ENCODE measurements around the gene KCNJ14. TPM values are rescaled to one million over a fixed set of nuclear protein-coding genes. Genes with fewer than 3 reads are reported as not detected.

Gene KCNJ14
- under 1 TPM; 0.22 to 0.80 (median 0.35) TPM for polyA plus RNA-seq
- long read RNA-seq, donor 1, result 0 reads
- long read RNA-seq, donor 2, result 0 reads
- long read RNA-seq, donor 3, partial matches to known transcripts, result 0 of 1 reads
- long read RNA-seq, donor 3, other reads (novel, unspliced or antisense), result 0 of 1 reads
- long read RNA-seq, donor 4, result 0 reads
- long read RNA-seq, donor 5, result 0 reads
- long read RNA-seq, donor 6, result 0 reads
- long read RNA-seq, donor 7, result 0 reads
- long read RNA-seq, donor 8, result 0 reads
- long read RNA-seq, donor 9, result 0 reads
- long read RNA-seq, donor 10, result 0 reads

GRCh38 chr19:48455171-48455907 is at the start of gene KCNJ14:
KCNJ14 (plus strand) TSS chr19:48455574; CDS start chr19:48461725, 6,151 bp downstream.
- DNase-seq (no peak), FAIRE-seq (no peak)
- WGBS, 3 donors, result 86 to 91% (median 86%) methylated on average over 16 of the region's 16 CpGs
- no peaks in the 10 kb centered on the region for H3K9me3 ChIP-seq (ENCODE audit: control insufficient read depth in 2 of 2, insufficient read depth in 1 of 2, low read depth in 1 of 2, low read length in 1 of 2)
- no peaks in the 10 kb centered on the region for H3K4me1 ChIP-seq (ENCODE audit: control insufficient read depth in 3 of 3, insufficient read depth in 2 of 3, low read depth in 1 of 3, low read length in 2 of 3)
- H3K27me3 ChIP-seq (ENCODE audit: control insufficient read depth in 3 of 3, insufficient read depth in 3 of 3, low read length in 3 of 3), result no peaks in the 10 kb centered on the region
- peaks cover 18 to 74% (median 20%) of the 10 kb centered on the region in 3 donors for H3K36me3 ChIP-seq (ENCODE audit: control insufficient read depth in 3 of 3, insufficient read depth in 2 of 3, low read depth in 1 of 3, low read length in 3 of 3)
- H3K27ac ChIP-seq (ENCODE audit: low read depth in 1 of 3, low read length in 2 of 3), result no peak within 1 kb of the TSS
- H3K4me3 ChIP-seq (ENCODE audit: low read depth in 1 of 3, low read length in 3 of 3), result no peak within 1 kb of the TSS

- Histone ChIP-seq H3K4me3 (ENCODE audit: low read depth in 1 of 3, low read length in 3 of 3) (no peak overlapping the region), H3K4me1 (ENCODE audit: control insufficient read depth in 3 of 3, insufficient read depth in 2 of 3, low read depth in 1 of 3, low read length in 2 of 3) (no peaks in the 10 kb centered on the region), H3K27ac (ENCODE audit: low read depth in 1 of 3, low read length in 2 of 3) (no peak overlapping the region), H3K27me3 (ENCODE audit: control insufficient read depth in 3 of 3, insufficient read depth in 3 of 3, low read length in 3 of 3) (peaks cover 0 to 13% (median 0%) of the 10 kb centered on the region in 3 donors), H3K36me3 (ENCODE audit: control insufficient read depth in 3 of 3, insufficient read depth in 2 of 3, low read depth in 1 of 3, low read length in 3 of 3) (no peaks in the 10 kb centered on the region), H3K9me3 (ENCODE audit: control insufficient read depth in 2 of 2, insufficient read depth in 1 of 2, low read depth in 1 of 2, low read length in 1 of 2) (peaks cover 0 to 7% of the 10 kb centered on the region in 2 donors)
- FAIRE-seq (no peak), DNase-seq (no peak)
- 77 to 82% (median 79%) methylated on average over 13 of the region's 13 CpGs for WGBS, 3 donors
Measured at GRCh38 chr19:48405850-48406249, 49.5 kb upstream of the KCNJ14 start.

- no peak for FAIRE-seq
- Histone ChIP-seq H3K27me3 (ENCODE audit: control insufficient read depth in 3 of 3, insufficient read depth in 3 of 3, low read length in 3 of 3) (peaks cover 0 to 23% (median 0%) of the 10 kb centered on the region in 3 donors), H3K4me3 (ENCODE audit: low read depth in 1 of 3, low read length in 3 of 3) (peak overlapping the region in 1 of 3 donors; percentile 23), H3K9me3 (ENCODE audit: control insufficient read depth in 2 of 2, insufficient read depth in 1 of 2, low read depth in 1 of 2, low read length in 1 of 2) (peaks cover 0 to 3% of the 10 kb centered on the region in 2 donors), H3K36me3 (ENCODE audit: control insufficient read depth in 3 of 3, insufficient read depth in 2 of 3, low read depth in 1 of 3, low read length in 3 of 3) (no peaks in the 10 kb centered on the region), H3K27ac (ENCODE audit: low read depth in 1 of 3, low read length in 2 of 3) (no peak overlapping the region), H3K4me1 (ENCODE audit: control insufficient read depth in 3 of 3, insufficient read depth in 2 of 3, low read depth in 1 of 3, low read length in 2 of 3) (peaks cover 0 to 13% (median 0%) of the 10 kb centered on the region in 3 donors)
- 40 to 52% (median 45%) methylated on average over 20 to 24 of the region's 24 CpGs for WGBS, 3 donors
- DNase-seq, result no peak
Measured at GRCh38 chr19:48413879-48414587, 41.3 kb upstream of the KCNJ14 start.

- peak; percentile 88 to 95 for DNase-seq
- H3K4me3 ChIP-seq (ENCODE audit: low read depth in 1 of 3, low read length in 3 of 3), result peak overlapping the region in 2 of 3 donors; percentile 21 to 23
- no peak for FAIRE-seq
Measured at GRCh38 chr19:48415395-48415794, 40.0 kb upstream of the KCNJ14 start.

GRCh38 chr19:48415806-48416221 is 39.6 kb upstream of the KCNJ14 start:
- peak overlapping the region in 1 of 3 donors; percentile 21 for H3K4me3 ChIP-seq (ENCODE audit: low read depth in 1 of 3, low read length in 3 of 3)
- H3K36me3 ChIP-seq (ENCODE audit: control insufficient read depth in 3 of 3, insufficient read depth in 2 of 3, low read depth in 1 of 3, low read length in 3 of 3), result no peaks in the 10 kb centered on the region
- no peak for DNase-seq
- H3K9me3 ChIP-seq (ENCODE audit: control insufficient read depth in 2 of 2, insufficient read depth in 1 of 2, low read depth in 1 of 2, low read length in 1 of 2), result peaks cover 0 to 3% of the 10 kb centered on the region in 2 donors
- peaks cover 0 to 13% (median 0%) of the 10 kb centered on the region in 3 donors for H3K4me1 ChIP-seq (ENCODE audit: control insufficient read depth in 3 of 3, insufficient read depth in 2 of 3, low read depth in 1 of 3, low read length in 2 of 3)
- WGBS, 3 donors, result 29 to 42% (median 37%) methylated on average over 28 to 30 of the region's 30 CpGs
- peaks cover 0 to 23% (median 0%) of the 10 kb centered on the region in 3 donors for H3K27me3 ChIP-seq (ENCODE audit: control insufficient read depth in 3 of 3, insufficient read depth in 3 of 3, low read length in 3 of 3)
- no peak overlapping the region for H3K27ac ChIP-seq (ENCODE audit: low read depth in 1 of 3, low read length in 2 of 3)
- FAIRE-seq, result no peak

More at GRCh38 chr19:48415395-48415794, 40.0 kb upstream of the KCNJ14 start:
- no peaks in the 10 kb centered on the region for H3K36me3 ChIP-seq (ENCODE audit: control insufficient read depth in 3 of 3, insufficient read depth in 2 of 3, low read depth in 1 of 3, low read length in 3 of 3)
- WGBS, 3 donors, result 1 to 7% (median 3%) methylated on average over 8 to 14 of the region's 14 CpGs
- peaks cover 0 to 13% (median 0%) of the 10 kb centered on the region in 3 donors for H3K4me1 ChIP-seq (ENCODE audit: control insufficient read depth in 3 of 3, insufficient read depth in 2 of 3, low read depth in 1 of 3, low read length in 2 of 3)
- no peak overlapping the region for H3K27ac ChIP-seq (ENCODE audit: low read depth in 1 of 3, low read length in 2 of 3)
- H3K9me3 ChIP-seq (ENCODE audit: control insufficient read depth in 2 of 2, insufficient read depth in 1 of 2, low read depth in 1 of 2, low read length in 1 of 2), result peaks cover 0 to 3% of the 10 kb centered on the region in 2 donors
- H3K27me3 ChIP-seq (ENCODE audit: control insufficient read depth in 3 of 3, insufficient read depth in 3 of 3, low read length in 3 of 3), result peaks cover 0 to 23% (median 0%) of the 10 kb centered on the region in 3 donors

- Histone ChIP-seq H3K9me3 (ENCODE audit: control insufficient read depth in 2 of 2, insufficient read depth in 1 of 2, low read depth in 1 of 2, low read length in 1 of 2) (peaks cover 0 to 3% of the 10 kb centered on the region in 2 donors), H3K36me3 (ENCODE audit: control insufficient read depth in 3 of 3, insufficient read depth in 2 of 3, low read depth in 1 of 3, low read length in 3 of 3) (no peaks in the 10 kb centered on the region), H3K27ac (ENCODE audit: low read depth in 1 of 3, low read length in 2 of 3) (no peak overlapping the region), H3K4me1 (ENCODE audit: control insufficient read depth in 3 of 3, insufficient read depth in 2 of 3, low read depth in 1 of 3, low read length in 2 of 3) (peaks cover 0 to 13% (median 0%) of the 10 kb centered on the region in 3 donors), H3K4me3 (ENCODE audit: low read depth in 1 of 3, low read length in 3 of 3) (no peak overlapping the region), H3K27me3 (ENCODE audit: control insufficient read depth in 3 of 3, insufficient read depth in 3 of 3, low read length in 3 of 3) (peaks cover 0 to 23% (median 0%) of the 10 kb centered on the region in 3 donors)
- DNase-seq, result no peak
- WGBS, 3 donors, result 49 to 67% (median 56%) methylated on average over 7 of the region's 7 CpGs
- no peak for FAIRE-seq
Measured at GRCh38 chr19:48417421-48417820, 38.0 kb upstream of the KCNJ14 start.

GRCh38 chr19:48418317-48419064 is 36.9 kb upstream of the KCNJ14 start:
- 77 to 79% (median 77%) methylated on average over 6 of the region's 6 CpGs for WGBS, 3 donors
- no peaks in the 10 kb centered on the region for H3K36me3 ChIP-seq (ENCODE audit: control insufficient read depth in 3 of 3, insufficient read depth in 2 of 3, low read depth in 1 of 3, low read length in 3 of 3)
- H3K9me3 ChIP-seq (ENCODE audit: control insufficient read depth in 2 of 2, insufficient read depth in 1 of 2, low read depth in 1 of 2, low read length in 1 of 2), result peaks cover 0 to 3% of the 10 kb centered on the region in 2 donors
- no peak overlapping the region for H3K4me3 ChIP-seq (ENCODE audit: low read depth in 1 of 3, low read length in 3 of 3)
- peaks cover 0 to 23% (median 0%) of the 10 kb centered on the region in 3 donors for H3K27me3 ChIP-seq (ENCODE audit: control insufficient read depth in 3 of 3, insufficient read depth in 3 of 3, low read length in 3 of 3)
- FAIRE-seq (no peak), DNase-seq (no peak)
- no peak overlapping the region for H3K27ac ChIP-seq (ENCODE audit: low read depth in 1 of 3, low read length in 2 of 3)
- H3K4me1 ChIP-seq (ENCODE audit: control insufficient read depth in 3 of 3, insufficient read depth in 2 of 3, low read depth in 1 of 3, low read length in 2 of 3), result peaks cover 0 to 13% (median 0%) of the 10 kb centered on the region in 3 donors

Measured in small intestine (tissue), 16 donors.